IMR-90 (cell line): ENCODE measurements around the gene MB21D2.

Experiments used
- CEBPB ChIP-seq: IDR thresholded peaks from 2 replicates; pipeline ENCODE4 v1.6.1; 2012; ENCODE audit warnings: low read depth, low read length, improper control_type of control experiment
- CTCF ChIP-seq: conservative IDR thresholded peaks from 2 replicates; pipeline ENCODE4 v1.5.1; 2012; ENCODE audit warnings: mild to moderate bottlenecking, low read depth, low read length, improper control_type of control experiment
- MAZ ChIP-seq: IDR thresholded peaks from 2 replicates; pipeline ENCODE4 v1.6.1; 2012; ENCODE audit warnings: low read depth, mild to moderate bottlenecking, low read length, improper control_type of control experiment, moderate library complexity, borderline replicate concordance
- POLR2A ChIP-seq: IDR thresholded peaks from 2 replicates; pipeline ENCODE4 v1.6.1; 2012; ENCODE audit warnings: mild to moderate bottlenecking, low read depth, low read length
- RAD21 ChIP-seq: IDR thresholded peaks from 2 replicates; pipeline ENCODE4 v1.6.1; 2012; ENCODE audit warnings: low read length, improper control_type of control experiment
- RCOR1 ChIP-seq: IDR thresholded peaks from 2 replicates; pipeline ENCODE4 v1.6.1; 2012; ENCODE audit warnings: mild to moderate bottlenecking, low read length, improper control_type of control experiment; ENCODE audit not compliant: insufficient replicate concordance

- TF ChIP-seq CTCF: no peak
- no peak for TF ChIP-seq CEBPB
- TF ChIP-seq RCOR1: no peak
- no peak for TF ChIP-seq RAD21
- no peak for TF ChIP-seq MAZ
- TF ChIP-seq POLR2A: no peak
Observed at GRCh38 chr3:192918275-192918588, 576 bp upstream of the MB21D2 start.
